HUES6 (cell line): Measurements from ENCODE around the gene SH3BP1.
"Not testable (repeated sequence)": the region's sequence is repeated elsewhere in the genome, so short reads cannot be mapped to it uniquely, and the experiment has no call there.

Source experiments
- H3K27ac ChIP-seq: 2 replicates; pipeline ENCODE4 v1.7.0; 2013; ENCODE audit warnings: low read depth, mild to moderate bottlenecking, low read length, inconsistent platforms
- H3K27me3 ChIP-seq: 2 replicates; pipeline ENCODE4 v1.6.1; 2013; ENCODE audit warnings: low read length; ENCODE audit not compliant: control insufficient read depth, insufficient read depth
- H3K36me3 ChIP-seq: 2 replicates; pipeline ENCODE4 v1.6.1; 2013; ENCODE audit warnings: low read length; ENCODE audit not compliant: control insufficient read depth, insufficient read depth
- H3K4me1 ChIP-seq: 2 replicates; pipeline ENCODE4 v1.6.1; 2013; ENCODE audit warnings: low read length; ENCODE audit not compliant: control insufficient read depth, insufficient read depth
- H3K4me3 ChIP-seq: 2 replicates; pipeline ENCODE4 v1.5.1; 2013; ENCODE audit warnings: low read depth, low read length
- H3K9ac ChIP-seq: one replicate; pipeline ENCODE4 v1.6.1; 2013; ENCODE audit warnings: mild to moderate bottlenecking, low read length
- H3K9me3 ChIP-seq: 2 replicates; pipeline ENCODE4 v1.6.1; 2013; ENCODE audit warnings: low read depth, low read length; ENCODE audit not compliant: control insufficient read depth, insufficient read depth

The SH3BP1 gene

GRCh38 chr22:37639070-37639760 is at the start of gene SH3BP1:
Gene SH3BP1 (plus strand): TSS chr22:37639669. CDS start chr22:37639788, 119 bp downstream.
- Histone ChIP-seq H3K4me3 (peak within 1 kb of the TSS; percentile 85), H3K9me3 (no peaks in the 10 kb centered on the region), H3K4me1 (peaks cover 34% of the 10 kb centered on the region), H3K9ac (peak within 1 kb of the TSS; percentile 76), H3K36me3 (peaks cover 19% of the 10 kb centered on the region), H3K27me3 (no peaks in the 10 kb centered on the region), H3K27ac (peak within 1 kb of the TSS; percentile 19; the same call in 1 of the 2 replicates)

- not testable (repeated sequence) for H3K4me1 ChIP-seq, H3K9ac ChIP-seq, H3K27me3 ChIP-seq, H3K4me3 ChIP-seq, H3K27ac ChIP-seq, H3K36me3 ChIP-seq, H3K9me3 ChIP-seq
Observed at GRCh38 chr22:37591081-37591480, 48.4 kb upstream of the SH3BP1 start.

GRCh38 chr22:37591823-37592404 is 47.6 kb upstream of the SH3BP1 start:
- no peak overlapping the region for H3K27ac ChIP-seq
- no peak overlapping the region for H3K9ac ChIP-seq
- no peak overlapping the region for H3K4me3 ChIP-seq
- H3K9me3 ChIP-seq, result no peaks in the 10 kb centered on the region
- H3K27me3 ChIP-seq, result no peaks in the 10 kb centered on the region
- no peaks in the 10 kb centered on the region for H3K4me1 ChIP-seq
- H3K36me3 ChIP-seq, result no peaks in the 10 kb centered on the region

GRCh38 chr22:37594237-37594636 is 45.2 kb upstream of the SH3BP1 start:
- H3K4me1 ChIP-seq, result no peaks in the 10 kb centered on the region
- no peak overlapping the region for H3K4me3 ChIP-seq
- no peak overlapping the region for H3K9ac ChIP-seq
- no peaks in the 10 kb centered on the region for H3K9me3 ChIP-seq
- H3K27ac ChIP-seq, result no peak overlapping the region
- no peaks in the 10 kb centered on the region for H3K36me3 ChIP-seq
- no peaks in the 10 kb centered on the region for H3K27me3 ChIP-seq

GRCh38 chr22:37599153-37599552 is 40.3 kb upstream of the SH3BP1 start:
- no peak overlapping the region for H3K4me3 ChIP-seq
- no peak overlapping the region for H3K27ac ChIP-seq

GRCh38 chr22:37601203-37601539 is 38.3 kb upstream of the SH3BP1 start:
- Histone ChIP-seq H3K27ac (no peak overlapping the region), H3K9ac (no peak overlapping the region), H3K36me3 (no peaks in the 10 kb centered on the region), H3K27me3 (no peaks in the 10 kb centered on the region), H3K4me1 (peaks cover 9% of the 10 kb centered on the region), H3K4me3 (peak overlapping the region; percentile 31), H3K9me3 (no peaks in the 10 kb centered on the region)

More at GRCh38 chr22:37599153-37599552, 40.3 kb upstream of the SH3BP1 start:
- Histone ChIP-seq H3K36me3 (no peaks in the 10 kb centered on the region), H3K4me1 (peaks cover 9% of the 10 kb centered on the region), H3K9me3 (no peaks in the 10 kb centered on the region), H3K9ac (no peak overlapping the region), H3K27me3 (no peaks in the 10 kb centered on the region)

GRCh38 chr22:37601540-37602442 is 37.7 kb upstream of the SH3BP1 start:
- Histone ChIP-seq H3K4me3 (peak overlapping the region; percentile 31), H3K36me3 (no peaks in the 10 kb centered on the region), H3K27ac (no peak overlapping the region), H3K9ac (no peak overlapping the region), H3K9me3 (no peaks in the 10 kb centered on the region), H3K4me1 (peaks cover 10% of the 10 kb centered on the region), H3K27me3 (no peaks in the 10 kb centered on the region)

GRCh38 chr22:37602546-37603277 is 36.8 kb upstream of the SH3BP1 start:
- not testable (repeated sequence) for H3K27me3 ChIP-seq, H3K36me3 ChIP-seq, H3K9ac ChIP-seq, H3K27ac ChIP-seq, H3K4me3 ChIP-seq, H3K9me3 ChIP-seq
- H3K4me1 ChIP-seq, result peaks cover 12% of the 10 kb centered on the region

- H3K4me3 ChIP-seq, result no peak overlapping the region
- H3K9ac ChIP-seq, result no peak overlapping the region
- no peak overlapping the region for H3K27ac ChIP-seq
- peaks cover 12% of the 10 kb centered on the region for H3K4me1 ChIP-seq
- H3K27me3 ChIP-seq, result no peaks in the 10 kb centered on the region
- no peaks in the 10 kb centered on the region for H3K9me3 ChIP-seq
- H3K36me3 ChIP-seq, result no peaks in the 10 kb centered on the region
Observed at GRCh38 chr22:37604074-37604473, 35.4 kb upstream of the SH3BP1 start.

- no peak overlapping the region for H3K9ac ChIP-seq
Observed at GRCh38 chr22:37604875-37605274, 34.6 kb upstream of the SH3BP1 start.

More at GRCh38 chr22:37604875-37605274, 34.6 kb upstream of the SH3BP1 start:
- Histone ChIP-seq H3K4me3 (no peak overlapping the region), H3K27ac (no peak overlapping the region), H3K27me3 (no peaks in the 10 kb centered on the region), H3K4me1 (peaks cover 14% of the 10 kb centered on the region), H3K9me3 (no peaks in the 10 kb centered on the region), H3K36me3 (no peaks in the 10 kb centered on the region)
